GM19463 (cell line): ENCODE data around the gene FOXE3.

Experiments
- ATAC-seq: cut with Tn5 transposase; IDR thresholded peaks from one replicate; pipeline ENCODE4 v1.9.1; 2021; ENCODE audit warnings: mild to moderate bottlenecking, moderate library complexity; ENCODE audit not compliant: unreplicated experiment

The FOXE3 gene

GRCh38 chr1:47403321-47403910 is 12.7 kb upstream of the FOXE3 start:
- no peak for ATAC-seq

- no peak for ATAC-seq
Measured at GRCh38 chr1:47405697-47406096, 10.4 kb upstream of the FOXE3 start.

- no peak for ATAC-seq
Measured at GRCh38 chr1:47406966-47407365, 9.1 kb upstream of the FOXE3 start.

- ATAC-seq: no peak
Measured at GRCh38 chr1:47407481-47407880, 8.6 kb upstream of the FOXE3 start.

- ATAC-seq: no peak
Measured at GRCh38 chr1:47409311-47410067, 6.6 kb upstream of the FOXE3 start.

- ATAC-seq: no peak
Measured at GRCh38 chr1:47410068-47410455, 6.0 kb upstream of the FOXE3 start.

GRCh38 chr1:47411436-47411835 is 4.6 kb upstream of the FOXE3 start:
- no peak for ATAC-seq

GRCh38 chr1:47412437-47412836 is 3.6 kb upstream of the FOXE3 start:
- no peak for ATAC-seq

- no peak for ATAC-seq
Measured at GRCh38 chr1:47416319-47417169, 459 bp downstream of the FOXE3 start.

GRCh38 chr1:47417170-47418044 is 1.3 kb downstream of the FOXE3 start:
- ATAC-seq: no peak

GRCh38 chr1:47418122-47418521 is 2.0 kb downstream of the FOXE3 start:
- ATAC-seq: no peak

- ATAC-seq: no peak
Measured at GRCh38 chr1:47418681-47419325, 2.7 kb downstream of the FOXE3 start.

- no peak for ATAC-seq
Measured at GRCh38 chr1:47420547-47420946, 4.5 kb downstream of the FOXE3 start.

- no peak for ATAC-seq
Measured at GRCh38 chr1:47423872-47424271, 7.8 kb downstream of the FOXE3 start.

GRCh38 chr1:47424336-47424982 is 8.4 kb downstream of the FOXE3 start:
- no peak for ATAC-seq

GRCh38 chr1:47431534-47431933 is 15.4 kb downstream of the FOXE3 start:
- ATAC-seq: no peak

- ATAC-seq: no peak
Measured at GRCh38 chr1:47432071-47433036, 16.3 kb downstream of the FOXE3 start.

GRCh38 chr1:47433037-47433421 is 16.9 kb downstream of the FOXE3 start:
- no peak for ATAC-seq
